MCF 10A (cell line): ENCODE measurements around the gene CBLIF. TPM values are rescaled to one million over a fixed set of nuclear protein-coding genes. Genes with fewer than 3 reads are reported as not detected.

ENCODE experiments used
- BruUV-seq: library from RNA; stranded (reverse); fragments of 400-500 nt; replicated peaks from 2 replicates; lab custom pipeline; 2021; lab: Mats Ljungman, UMichigan
- CTCF ChIA-PET: fragments of 300-600 bp; sonication (Branson Sonifier 250); formaldehyde crosslinking; extraction: SDS; loops from one replicate; lab custom pipeline; 2021; ENCODE audit warnings: antibody characterized with exemption, inconsistent platforms; lab: Yijun Ruan, JAX
- POLR2A ChIA-PET: fragments of 300-600, 350-650 bp; sonication (Branson Sonifier 250); formaldehyde crosslinking; extraction: SDS; loops from one replicate; lab custom pipeline; 2020; ENCODE audit warnings: antibody characterized with exemption, inconsistent platforms; lab: Yijun Ruan, JAX
- DNase-seq: peaks from one replicate; pipeline ENCODE4 v3.0.0-alpha.2; 2018; ENCODE audit not compliant: unreplicated experiment
- H3K27ac Mint-ChIP-seq: one replicate; pipeline ENCODE4 v1.8.0; 2022; ENCODE audit warnings: mild to moderate bottlenecking, low read depth, mixed read lengths; ENCODE audit not compliant: unreplicated experiment
- H3K27me3 Mint-ChIP-seq: one replicate; pipeline ENCODE4 v1.8.0; 2022; ENCODE audit warnings: mixed read lengths; ENCODE audit not compliant: insufficient read depth, unreplicated experiment
- H3K36me3 Mint-ChIP-seq: one replicate; pipeline ENCODE4 v1.8.0; 2022; ENCODE audit warnings: mild to moderate bottlenecking, moderate library complexity, mixed read lengths; ENCODE audit not compliant: insufficient read depth, unreplicated experiment
- H3K4me1 Mint-ChIP-seq: one replicate; pipeline ENCODE4 v1.8.0; 2022; ENCODE audit warnings: mixed read lengths; ENCODE audit not compliant: insufficient read depth, unreplicated experiment
- H3K4me3 Mint-ChIP-seq: one replicate; pipeline ENCODE4 v1.8.0; 2022; ENCODE audit warnings: mild to moderate bottlenecking, moderate library complexity, mixed read lengths; ENCODE audit not compliant: unreplicated experiment
- H3K9me3 Mint-ChIP-seq: one replicate; pipeline ENCODE4 v1.8.0; 2022; ENCODE audit warnings: mixed read lengths; ENCODE audit not compliant: unreplicated experiment
- intact Hi-C: fragments of 100-400 bp; cut with micrococcal nuclease; formaldehyde crosslinking; loops from 2 replicates; pipeline ENCODE4 v1.14.1; 2022
- total RNA-seq: library from RNA; stranded (reverse); gene quantifications from 2 replicates; pipeline ENCODE4 v1.2.3, GENCODE V29; 2022
- TF ChIP-seq, protein P1 (sequence below): fragments of 200-600 bp; IDR thresholded peaks from one replicate; pipeline ENCODE4 v1.8.0; 2022; ENCODE audit warnings: antibody characterized with exemption, mild to moderate bottlenecking; ENCODE audit not compliant: unreplicated experiment

Gene CBLIF
- total RNA-seq, 1 experiment from 2014 or later: not detected

GRCh38 chr11:59877325-59877724 lies 32.0 kb upstream of the CBLIF start:
- intact Hi-C loops: no loop called here
- CTCF ChIA-PET: no interaction called here
- H3K27me3 Mint-ChIP-seq: no peaks in the 10 kb centered on the region
- H3K27ac Mint-ChIP-seq: no peak overlapping the region
- TF ChIP-seq, protein P1, sequence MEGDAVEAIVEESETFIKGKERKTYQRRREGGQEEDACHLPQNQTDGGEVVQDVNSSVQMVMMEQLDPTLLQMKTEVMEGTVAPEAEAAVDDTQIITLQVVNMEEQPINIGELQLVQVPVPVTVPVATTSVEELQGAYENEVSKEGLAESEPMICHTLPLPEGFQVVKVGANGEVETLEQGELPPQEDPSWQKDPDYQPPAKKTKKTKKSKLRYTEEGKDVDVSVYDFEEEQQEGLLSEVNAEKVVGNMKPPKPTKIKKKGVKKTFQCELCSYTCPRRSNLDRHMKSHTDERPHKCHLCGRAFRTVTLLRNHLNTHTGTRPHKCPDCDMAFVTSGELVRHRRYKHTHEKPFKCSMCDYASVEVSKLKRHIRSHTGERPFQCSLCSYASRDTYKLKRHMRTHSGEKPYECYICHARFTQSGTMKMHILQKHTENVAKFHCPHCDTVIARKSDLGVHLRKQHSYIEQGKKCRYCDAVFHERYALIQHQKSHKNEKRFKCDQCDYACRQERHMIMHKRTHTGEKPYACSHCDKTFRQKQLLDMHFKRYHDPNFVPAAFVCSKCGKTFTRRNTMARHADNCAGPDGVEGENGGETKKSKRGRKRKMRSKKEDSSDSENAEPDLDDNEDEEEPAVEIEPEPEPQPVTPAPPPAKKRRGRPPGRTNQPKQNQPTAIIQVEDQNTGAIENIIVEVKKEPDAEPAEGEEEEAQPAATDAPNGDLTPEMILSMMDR: no peak
- no TSS peak for BruUV-seq
- no peaks in the 10 kb centered on the region for H3K9me3 Mint-ChIP-seq
- DNase-seq: no peak
- POLR2A ChIA-PET: no interaction called here
- H3K4me3 Mint-ChIP-seq: no peak overlapping the region
- H3K4me1 Mint-ChIP-seq: no peaks in the 10 kb centered on the region
- H3K36me3 Mint-ChIP-seq: no peaks in the 10 kb centered on the region

GRCh38 chr11:59875856-59876519 lies 30.7 kb upstream of the CBLIF start:
- ChIA-PET CTCF (no interaction called here), POLR2A (no interaction called here)
- TF ChIP-seq, protein P1: no peak
- Mint-ChIP-seq H3K36me3 (no peaks in the 10 kb centered on the region), H3K27me3 (no peaks in the 10 kb centered on the region), H3K27ac (no peak overlapping the region), H3K4me3 (no peak overlapping the region), H3K4me1 (no peaks in the 10 kb centered on the region), H3K9me3 (no peaks in the 10 kb centered on the region)
- no peak for DNase-seq
- no TSS peak for BruUV-seq
- intact Hi-C loops: no loop called here

- H3K27ac Mint-ChIP-seq: no peak overlapping the region
- intact Hi-C loops: no loop called here
- POLR2A ChIA-PET: interaction anchor here (0.8 kb wide), 1 partner anchor 10 kb away, joined by 3 read pairs; no protein-coding TSS in a partner anchor
- CTCF ChIA-PET: no interaction called here
- no peaks in the 10 kb centered on the region for H3K4me1 Mint-ChIP-seq
- H3K9me3 Mint-ChIP-seq: peaks cover 6% of the 10 kb centered on the region
- TF ChIP-seq, protein P1: no peak
- no peaks in the 10 kb centered on the region for H3K36me3 Mint-ChIP-seq
- H3K4me3 Mint-ChIP-seq: no peak overlapping the region
- H3K27me3 Mint-ChIP-seq: no peaks in the 10 kb centered on the region
- BruUV-seq: no TSS peak
- no peak for DNase-seq
Measured at GRCh38 chr11:59872076-59872475, 26.8 kb upstream of the CBLIF start.

DNA sequence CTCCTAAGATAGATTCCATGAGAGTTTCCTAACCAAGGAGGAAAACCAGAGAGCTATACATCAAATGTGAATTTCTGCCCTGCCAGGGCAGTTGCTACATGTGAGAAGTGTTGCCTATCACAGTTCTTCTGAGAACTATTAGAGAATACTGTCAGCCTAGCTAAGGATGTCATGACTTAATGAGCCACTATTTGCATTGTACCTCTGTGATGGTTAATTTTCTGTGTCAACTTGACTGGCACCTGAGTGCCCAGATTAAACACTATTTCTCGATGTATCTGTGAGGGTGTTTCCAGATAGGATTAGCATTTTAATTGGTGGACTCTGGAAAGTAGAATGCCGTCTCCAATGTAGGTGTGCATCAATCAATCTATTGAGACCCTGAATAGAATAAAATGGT lies 22.6 kb upstream of the CBLIF start:
- intact Hi-C loops: no loop called here
- H3K27me3 Mint-ChIP-seq: no peaks in the 10 kb centered on the region
- no peak for DNase-seq
- BruUV-seq: no TSS peak
- TF ChIP-seq, protein P1: no peak
- no peak overlapping the region for H3K4me3 Mint-ChIP-seq
- CTCF ChIA-PET: no interaction called here
- no peaks in the 10 kb centered on the region for H3K36me3 Mint-ChIP-seq
- H3K27ac Mint-ChIP-seq: no peak overlapping the region
- POLR2A ChIA-PET: no interaction called here
- H3K9me3 Mint-ChIP-seq: peaks cover 6% of the 10 kb centered on the region
- H3K4me1 Mint-ChIP-seq: no peaks in the 10 kb centered on the region
